Suppressor macrophage treated with lipopolysaccharide for 4 hours (primary cell): ENCODE measurements around the gene PDE4B.

Experiments
- DNase-seq: peaks from one replicate; pipeline ENCODE4 v3.0.0-alpha.2; 2020

The PDE4B gene

GRCh38 chr1:66372522-66373101, 579.9 kb downstream of the PDE4B start:
- DNase-seq, result no peak

GRCh38 chr1:66373157-66373591, 580.5 kb downstream of the PDE4B start:
- no peak for DNase-seq

- peak; percentile 85 for DNase-seq
These were observed 581.5 kb downstream of the PDE4B start for GRCh38 chr1:66374148-66374547.

- DNase-seq, result peak; percentile 94
These were observed 581.9 kb downstream of the PDE4B start for GRCh38 chr1:66374561-66375111.

GRCh38 chr1:66375125-66375524, 582.4 kb downstream of the PDE4B start:
- DNase-seq, result no peak

GRCh38 chr1:66380452-66381212, 587.9 kb downstream of the PDE4B start:
- peak; percentile 96 for DNase-seq

- DNase-seq, result no peak
These were observed 589.1 kb downstream of the PDE4B start for GRCh38 chr1:66381621-66382275.

- DNase-seq, result no peak
These were observed 590.5 kb downstream of the PDE4B start for GRCh38 chr1:66383168-66383567.

- no peak for DNase-seq
These were observed 590.9 kb downstream of the PDE4B start for GRCh38 chr1:66383611-66384010.

- peak; percentile 77 for DNase-seq
These were observed 591.7 kb downstream of the PDE4B start for GRCh38 chr1:66384258-66384921.

GRCh38 chr1:66386712-66387111, 594.0 kb downstream of the PDE4B start:
- no peak for DNase-seq

GRCh38 chr1:66388913-66389312, 596.2 kb downstream of the PDE4B start:
- no peak for DNase-seq

GRCh38 chr1:66393586-66394287, 601.0 kb downstream of the PDE4B start:
- peak; percentile 95 for DNase-seq

- no peak for DNase-seq
These were observed 601.9 kb downstream of the PDE4B start for GRCh38 chr1:66394603-66395002.

- DNase-seq, result peak; percentile 98
These were observed 602.7 kb downstream of the PDE4B start for GRCh38 chr1:66395202-66396061.

- peak; percentile 91 for DNase-seq
These were observed 603.7 kb downstream of the PDE4B start for GRCh38 chr1:66396212-66396890.

- DNase-seq, result peak; percentile 72
These were observed 604.5 kb downstream of the PDE4B start for GRCh38 chr1:66397192-66397591.

GRCh38 chr1:66399888-66400529, 607.3 kb downstream of the PDE4B start:
- peak; percentile 34 for DNase-seq

- DNase-seq, result no peak
These were observed 608.0 kb downstream of the PDE4B start for GRCh38 chr1:66400660-66401059.

GRCh38 chr1:66401244-66401643, 608.5 kb downstream of the PDE4B start:
- DNase-seq, result peak; percentile 31
